ENCODE data around the gene CRY2.
A peak's percentile ranks its signal among the peaks of the same experiment; 100 is the strongest.

Gene CRY2

DNA sequence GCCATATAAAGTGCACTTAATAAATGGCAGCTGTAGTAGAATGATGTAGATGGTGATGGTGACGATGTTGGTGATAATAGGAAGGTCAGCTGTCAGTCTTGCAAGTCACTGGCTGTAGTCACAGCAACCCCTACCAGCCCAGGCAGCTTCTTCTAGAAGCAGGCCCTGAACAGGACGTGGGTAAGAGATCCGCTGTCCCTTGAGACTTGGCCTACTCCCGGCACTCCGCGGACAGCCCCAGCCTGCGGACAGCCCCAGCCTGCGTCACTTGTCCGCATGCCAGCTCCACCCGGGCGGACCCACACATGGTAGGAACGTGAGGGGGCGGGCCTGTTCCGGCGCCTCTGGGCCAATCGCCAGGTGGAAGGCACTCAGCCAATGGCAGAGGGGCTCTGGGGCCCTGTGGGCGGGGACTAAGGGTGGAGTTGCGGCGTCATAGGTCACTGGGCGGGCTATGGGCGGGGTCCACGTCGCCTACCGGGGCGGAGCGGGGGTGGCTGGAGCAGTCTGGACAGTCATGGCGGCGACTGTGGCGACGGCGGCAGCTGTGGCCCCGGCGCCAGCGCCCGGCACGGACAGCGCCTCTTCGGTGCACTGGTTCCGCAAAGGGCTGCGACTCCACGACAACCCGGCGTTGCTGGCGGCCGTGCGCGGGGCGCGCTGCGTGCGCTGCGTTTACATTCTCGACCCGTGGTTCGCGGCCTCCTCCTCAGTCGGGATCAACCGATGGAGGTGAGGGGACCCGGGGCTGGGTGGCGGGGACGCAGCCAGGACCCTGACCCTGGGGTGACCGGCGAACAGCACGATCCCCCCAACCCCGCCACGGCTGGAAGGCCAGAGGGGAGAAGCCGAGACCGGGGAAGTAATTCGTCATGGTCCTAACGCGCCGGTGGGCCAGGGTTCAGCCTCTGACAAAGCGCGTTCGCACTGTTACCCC, at the start of gene CRY2:
CRY2 (plus strand) TSS at position 502 of the 937 bp plus-strand sequence; CDS start at position 518, 16 bp downstream.
- no peaks in the 10 kb centered on the region for H3K9me3 ChIP-seq (ENCODE audit: control insufficient read depth, low read length)
- H3K36me3 ChIP-seq (ENCODE audit: control insufficient read depth, insufficient read depth, low read length) = no peaks in the 10 kb centered on the region
- no peaks in the 10 kb centered on the region for H3K27me3 ChIP-seq (ENCODE audit: control insufficient read depth, insufficient read depth, low read length)
- peak within 1 kb of the TSS; percentile 94 for H3K4me3 ChIP-seq (ENCODE audit: low read length)
- H3K9ac ChIP-seq (ENCODE audit: low read length) = peak within 1 kb of the TSS; percentile 90
- peaks cover 32% of the 10 kb centered on the region for H3K4me1 ChIP-seq (ENCODE audit: control insufficient read depth, insufficient read depth, low read length)

GRCh38 chr11:45798793-45799441, 48.4 kb upstream of the CRY2 start:
- peaks cover 33% of the 10 kb centered on the region for H3K4me1 ChIP-seq (ENCODE audit: control insufficient read depth, insufficient read depth, low read length)
- H3K36me3 ChIP-seq (ENCODE audit: control insufficient read depth, insufficient read depth, low read length) = no peaks in the 10 kb centered on the region
- no peaks in the 10 kb centered on the region for H3K27me3 ChIP-seq (ENCODE audit: control insufficient read depth, insufficient read depth, low read length)
- H3K9me3 ChIP-seq (ENCODE audit: control insufficient read depth, low read length) = no peaks in the 10 kb centered on the region
- H3K4me3 ChIP-seq (ENCODE audit: low read length) = no peak overlapping the region
- no peak overlapping the region for H3K9ac ChIP-seq (ENCODE audit: low read length)

GRCh38 chr11:45799562-45799961, 47.7 kb upstream of the CRY2 start:
- H3K36me3 ChIP-seq (ENCODE audit: control insufficient read depth, insufficient read depth, low read length) = no peaks in the 10 kb centered on the region
- peaks cover 28% of the 10 kb centered on the region for H3K4me1 ChIP-seq (ENCODE audit: control insufficient read depth, insufficient read depth, low read length)
- no peaks in the 10 kb centered on the region for H3K9me3 ChIP-seq (ENCODE audit: control insufficient read depth, low read length)
- no peak overlapping the region for H3K9ac ChIP-seq (ENCODE audit: low read length)
- no peak overlapping the region for H3K4me3 ChIP-seq (ENCODE audit: low read length)
- no peaks in the 10 kb centered on the region for H3K27me3 ChIP-seq (ENCODE audit: control insufficient read depth, insufficient read depth, low read length)

DNA sequence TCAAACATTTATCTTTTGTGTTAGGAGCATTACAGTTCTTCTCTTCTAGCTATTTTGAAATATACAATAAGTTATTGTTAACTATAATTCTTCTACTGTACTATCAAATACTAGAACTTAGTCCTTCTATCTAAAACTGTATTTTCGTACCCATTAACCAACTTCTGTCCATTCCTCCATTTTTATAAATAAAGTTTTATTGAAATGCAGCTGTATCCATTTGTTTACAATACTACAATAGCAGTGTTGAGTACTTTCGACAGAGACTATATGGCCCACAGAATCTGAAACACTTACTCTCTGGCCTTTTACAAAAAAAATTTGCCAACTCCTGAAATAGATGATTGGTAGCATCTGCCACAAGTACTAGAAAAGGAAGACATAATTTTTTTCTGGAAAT, 47.0 kb upstream of the CRY2 start:
- peaks cover 27% of the 10 kb centered on the region for H3K4me1 ChIP-seq (ENCODE audit: control insufficient read depth, insufficient read depth, low read length)
- no peaks in the 10 kb centered on the region for H3K27me3 ChIP-seq (ENCODE audit: control insufficient read depth, insufficient read depth, low read length)
- H3K9ac ChIP-seq (ENCODE audit: low read length) = no peak overlapping the region
- H3K9me3 ChIP-seq (ENCODE audit: control insufficient read depth, low read length) = no peaks in the 10 kb centered on the region
- no peaks in the 10 kb centered on the region for H3K36me3 ChIP-seq (ENCODE audit: control insufficient read depth, insufficient read depth, low read length)
- H3K4me3 ChIP-seq (ENCODE audit: low read length) = no peak overlapping the region

GRCh38 chr11:45801723-45802315, 45.5 kb upstream of the CRY2 start:
- Histone ChIP-seq H3K4me3 (ENCODE audit: low read length) (no peak overlapping the region), H3K36me3 (ENCODE audit: control insufficient read depth, insufficient read depth, low read length) (no peaks in the 10 kb centered on the region), H3K4me1 (ENCODE audit: control insufficient read depth, insufficient read depth, low read length) (peaks cover 40% of the 10 kb centered on the region), H3K9ac (ENCODE audit: low read length) (peak overlapping the region; percentile 22), H3K9me3 (ENCODE audit: control insufficient read depth, low read length) (no peaks in the 10 kb centered on the region), H3K27me3 (ENCODE audit: control insufficient read depth, insufficient read depth, low read length) (no peaks in the 10 kb centered on the region)

GRCh38 chr11:45802531-45803317, 44.6 kb upstream of the CRY2 start:
- no peaks in the 10 kb centered on the region for H3K9me3 ChIP-seq (ENCODE audit: control insufficient read depth, low read length)
- peak overlapping the region; percentile 22 for H3K9ac ChIP-seq (ENCODE audit: low read length)
- H3K4me1 ChIP-seq (ENCODE audit: control insufficient read depth, insufficient read depth, low read length) = peaks cover 49% of the 10 kb centered on the region
- no peaks in the 10 kb centered on the region for H3K27me3 ChIP-seq (ENCODE audit: control insufficient read depth, insufficient read depth, low read length)
- H3K4me3 ChIP-seq (ENCODE audit: low read length) = no peak overlapping the region
- no peaks in the 10 kb centered on the region for H3K36me3 ChIP-seq (ENCODE audit: control insufficient read depth, insufficient read depth, low read length)

DNA sequence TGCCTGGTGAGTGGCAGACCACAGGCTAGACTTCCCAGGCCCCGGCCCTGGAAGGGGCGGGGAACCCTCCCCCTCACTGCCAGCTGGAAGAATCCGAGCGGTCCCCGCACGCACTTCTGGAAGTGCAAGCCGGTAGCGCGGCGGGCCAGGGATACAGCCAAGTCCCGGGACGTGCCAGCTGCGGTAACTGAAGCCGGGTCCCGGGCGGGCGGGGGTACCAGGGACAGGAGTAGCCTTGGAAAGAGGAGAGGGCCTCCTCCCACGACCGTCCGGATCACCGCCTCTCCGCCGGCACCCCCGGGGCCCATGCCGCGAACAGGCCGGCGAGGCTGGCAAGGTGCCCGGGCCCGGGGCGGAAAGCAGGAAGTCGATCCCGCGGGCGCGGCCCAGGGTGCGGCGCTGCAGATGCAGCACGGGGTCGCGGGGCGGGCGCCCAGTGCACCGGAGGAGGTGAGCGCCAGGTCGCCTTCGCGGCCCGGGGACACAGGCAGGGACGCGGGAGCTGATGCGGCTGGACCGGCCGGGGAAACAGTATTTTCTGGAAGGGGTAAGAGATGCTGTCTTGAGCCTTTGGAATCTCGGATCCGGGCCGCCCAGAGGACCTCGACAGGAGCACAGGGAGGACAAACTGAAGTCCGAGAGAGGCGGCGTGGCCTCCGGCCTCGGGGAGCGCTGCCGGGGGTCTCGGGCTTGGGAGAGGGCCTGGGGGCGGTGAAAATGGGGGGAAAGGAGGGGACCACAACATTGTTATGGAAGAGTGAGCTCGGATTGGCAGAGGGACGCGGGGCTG, 43.1 kb upstream of the CRY2 start:
- H3K9me3 ChIP-seq (ENCODE audit: control insufficient read depth, low read length) = no peaks in the 10 kb centered on the region
- peaks cover 53% of the 10 kb centered on the region for H3K4me1 ChIP-seq (ENCODE audit: control insufficient read depth, insufficient read depth, low read length)
- no peaks in the 10 kb centered on the region for H3K36me3 ChIP-seq (ENCODE audit: control insufficient read depth, insufficient read depth, low read length)
- H3K9ac ChIP-seq (ENCODE audit: low read length) = peak overlapping the region; percentile 98
- peak overlapping the region; percentile 81 for H3K4me3 ChIP-seq (ENCODE audit: low read length)
- no peaks in the 10 kb centered on the region for H3K27me3 ChIP-seq (ENCODE audit: control insufficient read depth, insufficient read depth, low read length)

- H3K9ac ChIP-seq (ENCODE audit: low read length) = peak within 1 kb of the TSS; percentile 98
- H3K9me3 ChIP-seq (ENCODE audit: control insufficient read depth, low read length) = no peaks in the 10 kb centered on the region
- H3K4me1 ChIP-seq (ENCODE audit: control insufficient read depth, insufficient read depth, low read length) = peaks cover 53% of the 10 kb centered on the region
- H3K36me3 ChIP-seq (ENCODE audit: control insufficient read depth, insufficient read depth, low read length) = no peaks in the 10 kb centered on the region
- H3K4me3 ChIP-seq (ENCODE audit: low read length) = peak within 1 kb of the TSS; percentile 81
- no peaks in the 10 kb centered on the region for H3K27me3 ChIP-seq (ENCODE audit: control insufficient read depth, insufficient read depth, low read length)
These were observed 42.4 kb upstream of the CRY2 start, which contains the start of gene SLC35C1 for GRCh38 chr11:45804761-45805304. Gene SLC35C1 (plus strand): TSS chr11:45805149. CDS start chr11:45805802, 653 bp downstream.

GRCh38 chr11:45805305-45806071, 41.8 kb upstream of the CRY2 start:
- Histone ChIP-seq H3K4me3 (ENCODE audit: low read length) (peak overlapping the region; percentile 76), H3K9ac (ENCODE audit: low read length) (peak overlapping the region; percentile 98), H3K36me3 (ENCODE audit: control insufficient read depth, insufficient read depth, low read length) (peaks cover 2% of the 10 kb centered on the region), H3K9me3 (ENCODE audit: control insufficient read depth, low read length) (no peaks in the 10 kb centered on the region), H3K4me1 (ENCODE audit: control insufficient read depth, insufficient read depth, low read length) (peaks cover 53% of the 10 kb centered on the region), H3K27me3 (ENCODE audit: control insufficient read depth, insufficient read depth, low read length) (no peaks in the 10 kb centered on the region)

DNA sequence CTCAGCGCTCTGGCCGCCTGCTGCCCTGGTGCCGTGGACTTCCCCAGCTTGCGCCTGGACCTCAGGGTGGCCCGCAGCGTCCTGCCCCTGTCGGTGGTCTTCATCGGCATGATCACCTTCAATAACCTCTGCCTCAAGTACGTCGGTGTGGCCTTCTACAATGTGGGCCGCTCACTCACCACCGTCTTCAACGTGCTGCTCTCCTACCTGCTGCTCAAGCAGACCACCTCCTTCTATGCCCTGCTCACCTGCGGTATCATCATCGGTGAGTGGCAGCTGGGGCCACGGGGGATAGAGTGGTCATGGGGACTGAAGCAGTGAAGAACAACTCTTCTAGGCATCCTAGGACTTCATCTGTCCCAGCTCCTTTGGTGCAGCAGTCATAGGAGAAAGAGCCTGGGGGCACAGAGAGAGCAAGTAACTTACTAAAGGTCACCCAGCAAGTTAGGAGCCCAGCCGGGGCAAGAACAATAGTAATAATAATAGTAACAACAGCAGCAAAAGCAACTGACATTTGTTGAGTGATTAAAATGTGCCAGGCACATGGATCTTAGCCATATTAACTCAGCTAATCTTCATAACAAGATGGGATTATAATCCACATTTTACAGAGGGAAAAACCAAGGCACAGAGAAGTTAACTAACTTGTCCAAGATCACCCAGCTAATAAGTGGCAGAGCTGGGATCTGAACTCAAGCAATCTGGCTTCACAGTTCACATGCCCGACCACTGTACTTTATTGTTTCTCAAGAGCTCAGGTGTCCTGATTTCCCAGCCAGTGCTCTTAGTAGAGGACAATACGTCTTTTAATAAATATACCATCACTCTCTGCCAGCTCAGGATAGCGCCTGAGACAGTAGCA, 41.0 kb upstream of the CRY2 start:
- Histone ChIP-seq H3K36me3 (ENCODE audit: control insufficient read depth, insufficient read depth, low read length) (peaks cover 10% of the 10 kb centered on the region), H3K4me3 (ENCODE audit: low read length) (peak overlapping the region; percentile 76), H3K27me3 (ENCODE audit: control insufficient read depth, insufficient read depth, low read length) (no peaks in the 10 kb centered on the region), H3K9me3 (ENCODE audit: control insufficient read depth, low read length) (no peaks in the 10 kb centered on the region), H3K4me1 (ENCODE audit: control insufficient read depth, insufficient read depth, low read length) (peaks cover 50% of the 10 kb centered on the region), H3K9ac (ENCODE audit: low read length) (peak overlapping the region; percentile 98)

All from mucosa of stomach (tissue), 1 donor.